ENCODE data around the gene TTC13.

TTC13 gene

DNA sequence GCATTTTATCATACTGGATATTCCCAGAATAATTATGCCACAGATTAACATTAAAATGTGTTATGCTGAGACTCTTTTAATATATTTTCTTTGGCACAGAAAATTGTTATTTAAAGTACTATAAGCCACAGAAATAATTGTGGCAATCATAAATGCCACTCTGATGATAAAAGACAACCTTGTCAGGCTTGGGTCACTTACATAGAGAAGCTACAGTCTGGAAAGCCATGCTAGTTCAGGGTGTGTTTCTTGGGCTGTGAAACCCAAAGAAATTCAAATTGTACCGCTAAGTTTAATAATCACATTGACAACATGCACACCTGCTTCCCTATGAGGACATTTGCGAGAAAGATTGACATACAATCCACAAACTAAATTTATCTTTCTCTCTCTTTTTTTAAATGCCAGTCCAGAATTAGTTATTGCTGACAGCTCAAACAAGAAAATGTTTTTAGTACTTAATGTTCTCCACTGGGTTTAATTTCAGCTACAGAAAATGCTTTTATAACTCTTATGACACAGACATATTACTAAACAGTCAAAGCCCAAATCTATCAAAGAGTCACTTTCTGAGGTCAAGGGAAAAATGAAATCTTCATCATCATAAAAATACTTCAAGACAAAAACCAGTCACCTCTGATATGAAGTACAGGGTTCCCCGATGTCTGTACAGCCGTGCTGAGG lies 38.7 kb downstream of the TTC13 start:
- DNase-seq: no peak

DNA sequence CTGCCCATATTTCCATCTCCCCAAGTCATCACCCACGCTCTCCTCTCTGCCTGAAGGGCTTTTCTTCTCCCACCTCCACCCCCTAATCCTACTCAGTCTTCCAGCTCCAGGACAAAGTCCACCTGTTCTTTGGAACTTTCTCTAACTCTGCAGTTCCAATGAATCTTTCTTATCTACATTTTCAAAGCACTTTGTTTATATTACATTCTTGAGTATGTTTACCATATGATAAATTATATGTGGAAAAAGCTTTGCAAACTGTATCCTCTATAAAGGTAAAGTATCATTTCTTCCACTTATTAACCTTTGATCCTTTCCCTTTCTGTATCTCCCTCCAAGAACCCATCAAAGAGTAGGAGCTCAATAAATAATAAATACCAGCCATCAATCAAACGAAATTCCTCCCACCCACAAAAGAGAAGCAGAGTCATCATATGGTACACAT lies 39.7 kb downstream of the TTC13 start:
- DNase-seq: no peak

DNA sequence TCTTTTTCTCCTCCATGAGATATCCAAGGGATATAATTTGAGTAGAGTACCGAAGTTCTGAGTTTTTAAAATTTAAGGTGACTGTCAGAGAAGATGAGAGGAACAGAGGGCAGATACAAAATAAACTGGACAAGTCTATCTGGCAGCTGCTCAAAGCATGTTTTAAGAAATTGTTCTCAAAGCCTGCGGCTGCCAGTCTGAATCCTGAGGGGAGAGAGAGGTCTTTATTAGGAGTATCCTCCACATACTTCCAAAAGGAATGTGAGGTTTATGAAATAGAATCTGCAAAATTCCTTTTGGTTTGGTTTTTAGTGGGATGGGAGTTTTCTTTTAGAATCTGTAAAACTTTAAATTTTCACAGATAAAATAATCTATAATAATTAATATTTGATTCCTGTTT lies 41.3 kb downstream of the TTC13 start:
- no peak for DNase-seq

DNA sequence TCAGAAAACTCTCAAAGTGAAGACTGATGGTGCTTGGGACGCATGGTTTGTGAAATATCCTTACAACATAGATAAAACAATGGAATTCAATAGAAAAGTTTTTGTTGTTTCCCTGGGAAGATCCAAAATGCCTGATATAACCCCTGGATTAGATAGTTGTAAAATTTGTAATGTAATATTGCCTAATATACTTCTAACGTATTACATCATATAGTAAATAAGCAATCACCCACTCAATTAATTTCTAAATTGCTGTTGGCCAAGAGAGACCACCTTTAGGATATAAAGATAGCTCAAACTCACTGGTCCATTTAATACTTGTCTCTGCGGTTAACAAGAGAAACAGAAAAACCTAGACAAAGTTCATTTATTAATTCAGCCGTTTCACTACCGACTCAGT lies 42.2 kb downstream of the TTC13 start:
- no peak for DNase-seq

DNA sequence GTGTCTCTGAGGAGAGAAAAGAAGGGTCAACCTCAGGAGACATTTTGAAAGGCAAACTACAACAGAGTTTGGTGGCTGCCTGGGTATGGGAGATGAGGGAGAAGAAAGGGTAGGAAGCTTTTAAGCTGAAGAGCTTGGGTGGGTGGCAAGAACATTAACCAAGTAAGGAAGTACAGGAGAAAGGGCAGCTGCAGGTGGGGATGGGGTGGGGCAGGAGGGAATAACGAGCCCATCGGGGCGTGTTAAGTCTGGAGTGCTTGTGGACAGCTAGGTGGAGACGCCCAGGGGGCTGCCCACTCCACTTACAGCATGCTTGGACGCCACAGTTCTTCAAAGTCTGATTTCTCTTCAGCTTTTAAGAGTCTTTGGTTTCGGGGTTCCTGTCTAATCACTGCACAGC lies 42.8 kb downstream of the TTC13 start:
- DNase-seq: no peak

DNA sequence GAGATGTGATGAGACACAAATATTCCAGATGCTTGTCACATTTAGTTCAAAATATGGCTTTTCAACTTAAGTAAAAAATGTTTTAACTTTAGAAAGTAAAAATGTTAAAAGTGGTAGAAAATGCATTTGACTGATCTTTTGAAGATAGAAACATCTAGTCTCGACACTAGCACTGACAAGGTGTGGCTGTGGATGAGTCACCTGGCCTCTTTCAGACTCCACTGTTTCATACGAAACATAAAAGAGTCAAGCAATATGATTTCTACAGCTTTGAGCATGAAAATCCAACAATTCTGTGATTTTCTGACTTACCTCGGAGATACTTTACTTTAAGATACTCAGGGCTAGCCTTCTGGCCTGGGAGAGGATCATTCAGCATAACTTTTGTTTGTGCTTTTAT lies 47.7 kb downstream of the TTC13 start:
- no peak for DNase-seq

DNA sequence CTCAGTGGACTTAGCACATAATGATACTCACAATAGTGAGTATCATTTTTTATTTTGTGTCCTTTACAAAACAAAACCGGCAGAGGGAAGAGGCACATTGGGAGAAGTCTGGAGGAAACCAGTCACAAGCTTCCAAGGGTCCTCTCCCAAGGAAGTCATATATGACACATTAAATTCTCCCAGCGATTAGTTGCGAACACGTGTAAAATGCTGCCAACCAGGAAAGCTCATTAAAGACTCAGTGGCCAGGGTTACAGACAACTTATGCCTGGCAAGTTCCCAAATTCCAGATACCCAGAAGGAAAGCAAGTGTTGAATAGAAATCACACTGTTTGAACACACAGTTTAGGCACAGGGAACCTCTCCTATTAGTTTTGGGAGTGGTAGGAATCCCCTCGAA lies 52.5 kb downstream of the TTC13 start:
- DNase-seq: no peak

DNA sequence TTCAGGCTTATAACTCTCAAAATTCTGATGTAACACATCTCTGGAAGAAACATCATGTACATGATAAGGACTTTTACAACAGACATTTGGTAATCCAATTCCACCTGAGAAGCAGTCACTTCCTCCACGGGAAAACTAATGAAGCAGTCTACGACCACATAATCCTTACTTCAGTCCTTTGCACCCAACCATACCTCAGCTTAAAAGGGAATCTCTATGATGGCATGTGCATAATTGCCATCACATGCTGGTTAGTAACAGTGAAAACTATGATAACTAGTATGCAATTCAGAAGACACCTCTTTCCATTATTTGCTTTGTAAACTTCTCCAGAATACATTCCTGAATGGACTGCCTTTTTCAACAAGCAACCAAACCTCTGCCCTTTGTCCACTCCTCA lies 53.1 kb downstream of the TTC13 start:
- no peak for DNase-seq

DNA sequence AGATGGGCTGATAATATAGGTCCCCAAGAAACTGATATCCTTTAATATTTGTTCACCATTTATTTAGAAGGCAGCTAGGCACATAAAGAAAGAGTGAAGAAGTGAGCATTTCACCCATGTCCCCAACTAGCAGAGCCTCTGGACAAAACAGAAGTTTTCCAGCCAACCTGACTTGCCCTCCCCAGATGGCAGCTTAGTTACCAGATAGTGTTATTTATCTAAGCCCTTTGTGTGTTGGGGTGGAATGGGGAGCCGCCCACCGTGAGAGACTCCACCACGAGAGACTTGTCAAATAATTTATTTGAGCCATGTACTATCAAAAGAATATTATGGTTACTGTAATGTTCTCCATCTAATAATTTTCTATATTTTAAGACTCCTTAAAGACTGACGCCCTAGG lies 55.5 kb downstream of the TTC13 start:
- DNase-seq: no peak

DNA sequence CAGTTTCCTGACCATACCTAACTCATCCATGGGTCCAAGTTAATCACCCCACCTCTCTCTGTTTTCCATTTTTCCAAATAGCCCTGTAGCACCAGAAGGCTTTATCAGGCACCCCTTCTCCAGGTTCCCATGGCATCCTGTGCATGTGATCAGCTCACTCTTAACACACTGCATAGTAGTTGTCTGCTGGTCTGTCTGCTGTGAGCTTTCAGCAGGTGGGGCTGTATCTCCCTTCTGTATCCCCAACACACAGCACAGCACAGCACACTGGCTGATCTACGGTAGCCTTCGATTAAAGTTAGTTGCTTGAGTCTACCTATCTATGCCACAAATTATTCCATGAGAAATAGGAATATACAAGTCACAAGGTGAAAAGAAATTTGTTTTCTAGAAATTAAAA lies 56.0 kb downstream of the TTC13 start:
- DNase-seq: no peak

DNA sequence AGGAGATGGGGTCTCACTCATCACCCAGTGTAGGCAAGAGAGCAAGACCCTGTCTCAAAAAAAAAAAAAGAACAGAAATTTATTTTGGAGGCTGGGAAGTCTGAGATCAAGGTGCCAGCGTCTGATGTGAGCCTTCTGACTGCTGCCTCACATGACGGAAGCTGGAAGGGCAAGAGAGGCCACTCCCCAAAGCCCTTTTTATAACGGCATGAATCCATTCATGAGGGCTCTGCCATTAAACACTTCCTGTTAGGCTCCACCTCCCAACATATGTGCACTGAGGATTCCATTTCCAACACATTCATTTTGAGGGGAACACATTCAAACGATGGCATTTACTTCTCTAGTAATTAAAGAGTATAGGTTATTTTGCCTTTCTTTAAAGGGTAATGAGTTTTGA lies 59.5 kb downstream of the TTC13 start:
- DNase-seq: peak; percentile 15

DNA sequence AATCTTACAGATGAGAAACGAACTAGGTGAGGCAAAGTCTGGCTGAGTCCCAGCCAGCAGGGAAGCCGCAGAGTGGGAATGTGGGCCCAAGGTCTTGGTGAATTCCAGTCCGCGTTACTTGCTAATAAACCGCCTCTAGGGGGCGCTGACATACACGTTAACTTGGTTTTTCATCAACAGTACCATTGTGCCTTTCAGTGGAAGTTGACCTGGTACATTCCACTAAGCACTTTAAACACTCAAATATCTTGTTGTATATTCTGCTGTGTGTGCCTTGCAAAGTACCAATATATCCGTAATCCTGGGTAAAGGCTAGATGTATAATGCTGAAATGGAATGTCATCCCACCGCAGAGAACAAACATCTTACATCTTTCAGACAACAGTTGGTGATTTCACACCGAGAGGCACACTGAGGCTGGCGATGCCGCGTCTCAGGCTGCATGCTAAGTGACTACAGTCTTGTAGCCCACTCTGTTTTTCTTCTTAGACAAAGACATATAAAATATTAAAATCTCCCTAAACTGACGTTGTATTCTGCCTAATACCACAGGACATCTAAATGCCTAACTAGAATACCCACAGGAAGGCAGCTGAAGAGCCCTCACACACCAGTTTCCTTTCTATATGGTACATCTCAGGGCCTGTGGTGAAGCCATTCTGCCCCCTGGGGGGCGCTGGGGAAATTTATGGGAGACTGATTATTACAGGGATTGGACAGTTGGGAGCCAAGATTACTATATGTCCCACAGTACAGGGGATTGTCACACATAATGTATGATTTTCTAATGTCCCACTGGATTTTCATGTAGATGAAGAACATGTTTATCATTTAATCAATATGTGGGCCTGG lies 61.2 kb downstream of the TTC13 start:
- DNase-seq: peak; percentile 90

DNA sequence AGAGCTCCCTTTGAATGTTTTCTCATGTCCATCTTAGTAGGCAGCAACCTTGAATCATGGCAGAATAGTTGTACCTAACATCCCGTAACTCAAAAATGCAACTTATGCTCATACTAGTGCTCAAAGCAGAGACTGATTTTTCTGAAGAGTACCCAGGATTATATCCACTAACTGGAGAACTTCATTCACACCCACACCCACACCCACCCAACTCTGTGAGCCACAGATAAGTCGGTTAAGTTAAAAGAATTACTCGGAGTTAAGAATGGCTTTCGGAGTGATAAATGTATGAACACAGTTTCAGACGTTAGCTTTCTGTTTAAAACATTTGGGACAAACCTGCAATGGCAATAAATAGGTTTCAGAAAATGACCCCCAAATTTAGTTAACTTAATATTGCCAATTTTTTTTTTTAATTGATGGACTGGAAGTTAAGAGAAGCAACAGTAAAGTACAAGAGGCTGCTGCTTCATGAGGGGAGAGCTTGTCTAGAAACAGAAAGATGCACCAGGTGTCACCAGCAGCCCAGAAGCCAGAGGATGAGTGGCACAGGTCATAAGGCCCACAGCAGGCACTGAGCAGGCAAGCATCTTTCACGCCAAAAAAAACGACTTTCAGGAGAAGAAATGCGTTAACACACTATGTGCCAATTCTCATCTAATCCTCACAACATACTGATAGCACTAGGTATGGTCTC lies 61.9 kb downstream of the TTC13 start:
- DNase-seq: no peak

DNA sequence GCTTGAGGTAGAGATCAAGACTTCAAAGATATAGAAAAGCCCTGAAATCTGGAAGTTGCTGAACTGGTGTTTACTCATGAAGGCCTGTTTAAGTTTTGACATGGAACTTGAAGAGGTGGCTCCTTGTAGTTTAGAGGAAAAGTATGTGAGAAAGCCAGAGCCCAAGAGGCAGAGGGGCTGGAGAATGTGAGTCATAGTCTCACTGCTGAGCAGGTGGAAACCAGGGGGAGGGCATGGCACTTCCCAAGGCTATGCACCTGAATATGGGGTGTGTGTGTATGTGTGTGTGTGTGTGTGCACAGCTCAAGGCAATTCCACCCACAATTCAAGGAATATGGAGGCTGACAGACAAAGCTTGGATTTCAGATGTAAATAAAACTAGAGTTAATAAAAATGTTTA lies 63.6 kb downstream of the TTC13 start:
- DNase-seq: no peak

DNA sequence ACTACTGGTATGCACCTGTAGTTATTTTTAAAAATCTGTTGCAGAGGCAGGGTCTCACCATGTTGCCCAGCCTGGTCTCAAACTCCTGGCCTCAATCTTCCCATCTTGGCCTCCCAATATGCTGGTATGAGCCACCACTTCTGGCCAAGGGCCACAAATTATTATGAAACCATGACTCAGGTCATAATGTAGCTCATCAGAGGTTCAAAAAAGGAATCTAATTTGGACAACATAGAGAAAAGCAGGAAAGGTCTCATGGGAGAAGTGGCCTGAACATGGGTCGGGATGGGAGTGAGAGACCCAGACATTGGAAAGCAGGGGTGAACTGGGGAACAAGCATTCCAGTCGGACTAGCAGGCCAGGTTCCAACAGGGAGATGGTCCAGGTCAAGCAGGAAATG lies 65.2 kb downstream of the TTC13 start:
- no peak for DNase-seq

DNA sequence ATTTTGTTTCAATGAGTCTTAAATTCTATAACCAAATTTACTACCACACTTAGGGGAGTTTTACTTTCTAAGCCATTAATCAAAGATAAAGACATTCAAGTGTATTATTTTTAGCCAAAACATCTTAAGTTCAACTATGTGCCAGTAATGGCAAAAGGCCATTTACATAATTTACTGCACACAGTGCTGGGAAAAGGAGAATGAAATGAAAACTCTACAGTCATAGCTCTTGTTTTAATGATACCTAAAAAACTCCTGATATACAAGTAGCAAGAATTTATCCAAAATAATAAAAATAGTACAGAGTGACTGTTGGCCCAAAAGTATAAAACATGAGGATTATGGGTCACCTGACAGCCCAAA lies 67.9 kb downstream of the TTC13 start:
- DNase-seq: no peak

DNA sequence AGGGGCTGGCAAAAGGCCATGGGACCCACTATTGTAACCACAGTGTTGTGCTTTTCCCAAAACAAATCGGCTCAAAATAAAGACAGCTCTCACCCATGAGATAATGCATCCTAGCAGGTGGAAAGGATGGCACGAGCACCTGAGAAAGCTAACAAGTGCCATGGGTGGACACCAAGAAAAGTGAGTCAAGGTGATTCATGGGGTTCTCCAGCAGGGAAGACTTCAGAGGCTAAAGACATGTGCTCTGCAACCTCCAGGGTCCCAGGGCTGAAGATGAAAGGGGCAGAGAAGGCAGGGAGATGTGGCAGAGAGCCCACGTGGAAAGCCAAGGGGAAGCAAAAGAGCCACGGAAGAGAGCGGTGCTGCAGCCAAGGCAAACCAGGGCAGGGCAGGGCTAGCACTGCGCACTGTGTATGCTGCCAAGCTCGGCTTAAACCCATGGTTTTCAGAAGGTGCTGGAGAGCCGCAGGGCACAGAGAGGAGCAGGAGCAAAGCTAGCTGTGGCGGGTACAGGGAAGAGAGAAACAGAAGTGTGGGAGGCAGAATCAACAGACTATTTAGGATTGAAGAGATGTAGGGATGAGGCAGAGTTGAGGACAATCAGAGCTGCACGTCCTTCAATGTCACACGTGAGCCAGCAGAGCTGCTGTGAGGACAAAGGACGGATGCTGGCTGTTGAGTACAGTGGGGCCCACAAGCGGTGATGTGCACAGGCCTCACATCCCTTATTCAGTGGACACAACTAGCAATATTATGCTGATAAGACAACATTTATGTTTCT lies 68.5 kb downstream of the TTC13 start:
- no peak for DNase-seq

DNA sequence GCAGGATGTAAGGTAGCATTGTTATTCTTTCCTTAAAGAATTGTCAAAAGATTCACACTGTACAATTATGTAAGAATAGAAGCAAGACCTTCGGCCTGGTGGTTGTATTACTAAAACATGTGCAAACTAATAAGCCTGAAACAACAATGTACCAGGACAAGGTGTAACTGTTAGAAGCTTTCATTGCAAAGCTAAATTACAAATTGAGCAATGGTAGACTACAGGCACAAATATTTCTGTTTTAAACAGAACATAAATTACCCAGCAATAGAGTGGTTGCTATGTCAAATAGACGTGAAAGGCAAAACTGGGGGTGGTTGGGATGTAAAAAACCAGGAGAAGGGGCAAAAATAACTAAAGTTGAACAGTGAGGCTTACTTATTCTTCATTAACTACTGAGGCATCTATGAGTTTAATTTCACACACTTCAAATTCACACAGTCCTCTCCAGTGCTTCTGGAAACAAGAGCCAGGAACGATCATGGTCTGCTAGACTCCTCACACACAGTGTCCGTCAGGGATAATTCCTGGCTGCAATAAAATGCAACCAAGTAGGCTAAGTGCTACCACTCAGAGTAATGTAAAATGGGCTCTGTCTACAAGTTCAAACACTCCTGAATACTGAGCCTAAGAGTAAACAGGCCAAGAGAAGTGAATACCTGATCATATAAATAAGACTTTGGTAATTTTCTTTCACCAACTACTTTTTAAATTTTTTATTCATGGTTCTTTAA lies 71.0 kb downstream of the TTC13 start:
- DNase-seq: no peak

DNA sequence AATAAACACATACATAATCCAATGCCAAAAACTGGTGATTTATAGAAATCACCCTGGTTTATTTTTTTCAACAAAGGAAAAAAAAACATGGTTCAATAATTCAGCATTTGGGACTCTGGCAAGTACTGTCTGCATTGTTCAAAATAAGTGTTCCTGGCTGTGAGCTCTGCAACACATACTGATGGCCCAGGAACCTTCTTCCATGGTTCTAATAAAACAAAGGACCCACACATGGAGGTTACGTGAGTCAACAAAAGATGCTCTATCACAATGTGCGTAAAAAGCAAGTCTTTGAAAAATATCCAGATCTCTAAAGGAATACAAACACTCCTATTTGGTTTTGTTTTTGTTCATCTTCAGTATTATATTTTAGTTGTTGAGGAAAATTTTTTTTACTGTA lies 72.4 kb downstream of the TTC13 start:
- no peak for DNase-seq

DNA sequence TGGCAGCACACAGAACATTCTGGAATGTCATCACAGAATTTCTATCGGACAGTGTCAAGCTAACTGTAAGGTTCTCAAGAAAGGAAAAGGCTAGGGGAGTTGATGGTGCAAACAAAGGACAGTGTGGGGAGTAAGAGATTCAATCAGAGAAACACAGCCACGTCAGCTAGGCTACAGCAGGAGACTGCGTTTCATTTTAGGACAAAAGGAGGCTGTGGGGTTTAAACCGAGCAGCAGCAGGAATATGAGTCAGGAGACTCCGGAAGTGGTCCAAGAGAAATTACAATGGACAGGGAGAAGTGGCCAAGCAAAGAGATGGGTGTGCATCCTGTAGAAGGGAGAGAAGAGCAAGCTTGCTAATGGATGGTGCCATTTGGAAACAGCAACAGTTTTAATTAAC lies 72.9 kb downstream of the TTC13 start:
- DNase-seq: no peak

DNA sequence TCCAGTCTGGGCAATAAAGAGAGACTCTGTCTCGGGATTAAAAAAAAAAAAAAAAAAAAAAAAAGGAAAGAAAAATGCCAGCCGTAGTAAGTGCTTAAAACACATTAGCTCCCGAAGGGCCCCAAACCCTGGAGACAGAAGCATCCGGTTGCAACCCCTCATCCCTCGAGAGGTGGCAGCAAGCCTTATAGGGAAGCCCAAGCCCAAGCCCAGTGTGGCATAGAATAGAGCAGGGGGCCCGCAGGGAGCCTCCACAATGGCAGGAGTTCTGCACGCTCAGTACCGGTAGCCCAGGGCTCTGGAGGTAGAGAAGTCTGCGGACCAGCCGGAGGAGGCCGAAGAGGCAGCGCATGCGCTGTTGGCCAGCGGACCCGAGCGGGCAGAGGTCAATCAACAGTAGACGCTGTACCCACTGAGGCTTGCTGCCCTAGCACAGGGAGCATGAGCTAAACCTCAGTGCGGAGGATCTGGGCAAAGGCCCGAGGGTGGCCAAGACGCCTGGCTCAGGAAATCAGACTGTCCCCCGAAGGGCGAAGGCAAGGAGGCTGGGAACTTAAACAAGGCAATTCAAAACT lies 76.2 kb downstream of the TTC13 start:
- no peak for DNase-seq

DNA sequence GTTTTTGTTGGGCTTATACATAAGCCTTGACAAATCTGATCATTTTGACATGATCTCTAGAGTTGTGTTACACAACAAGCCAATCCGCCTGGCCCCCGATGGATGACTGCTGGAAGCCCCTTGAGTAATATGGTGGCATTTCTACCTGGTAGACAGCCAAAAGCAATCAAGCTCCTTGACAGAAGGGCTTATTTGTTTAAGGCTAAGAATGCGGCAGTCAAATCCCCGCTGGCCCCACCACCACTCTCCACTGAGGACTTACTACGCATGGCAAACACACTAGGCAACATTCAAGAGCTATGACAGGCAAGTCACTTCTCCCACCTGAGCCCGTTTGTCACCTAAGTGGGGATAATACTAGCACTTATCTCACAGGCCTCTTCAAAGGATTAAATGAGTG lies 77.0 kb downstream of the TTC13 start:
- peak; percentile 17 for DNase-seq
